ENCODE measurements around the gene MAP2K4. TPM values are rescaled to one million over a fixed set of nuclear protein-coding genes. Genes with fewer than 3 reads are reported as not detected.

The MAP2K4 gene
- total and polyA plus RNA-seq, 2 of the 4 experiments (the other 2 are of a cell fraction), result 14.5 to 32.6 TPM

- Histone ChIP-seq H3K14ac (replicated peaks; ENCODE audit: low read depth, low read length) (no peak overlapping the region), H3K36me3 (ENCODE audit: control insufficient read depth, insufficient read depth, low read length) (peaks cover 24% of the 10 kb centered on the region), H3K4me3 (ENCODE audit: insufficient read depth, low read depth, low read length) (no peak overlapping the region), H2BK20ac (ENCODE audit: low read depth, low read length) (no peak overlapping the region), H4K5ac (ENCODE audit: low read depth, low read length) (no peak overlapping the region), H3K9me1 (ENCODE audit: insufficient read depth, low read length) (peaks cover 5% of the 10 kb centered on the region; the same call in 1 of the 2 replicates), H3K27me3 (ENCODE audit: control insufficient read depth, insufficient read depth, low read length) (no peaks in the 10 kb centered on the region), H3K4me2 (ENCODE audit: low read depth, low read length) (no peak overlapping the region), H2BK120ac (ENCODE audit: low read depth, low read length) (no peak overlapping the region), H4K8ac (ENCODE audit: low read depth in 2 of 2, low read length in 2 of 2) (peak overlapping the region; percentile 11 to 34; a peak in 1 of 4 replicates), H3K18ac (ENCODE audit: low read depth, low read length) (no peak overlapping the region; the same call in 1 of the 2 replicates), H3K56ac (ENCODE audit: extremely low read depth, insufficient read depth, low read length) (no peak overlapping the region), H3K9ac (ENCODE audit: low read depth, low read length) (no peak overlapping the region), H2BK15ac (ENCODE audit: low read depth, low read length) (peak overlapping the region; percentile 11; the same call in 1 of the 3 replicates), H4K91ac (ENCODE audit: insufficient read depth, low read depth, low read length) (no peak overlapping the region), H3K4me1 (ENCODE audit: control insufficient read depth, insufficient read depth, low read length) (peaks cover 3% of the 10 kb centered on the region; the same call in 1 of the 2 replicates), H3K27ac (ENCODE audit: insufficient read depth, low read length) (no peak overlapping the region), H2AK9ac (replicated peaks; ENCODE audit: low read depth, low read length, poor library complexity) (no peak overlapping the region), H3K9me3 (ENCODE audit: control insufficient read depth, insufficient read depth, low read length) (no peaks in the 10 kb centered on the region), H3K79me1 (ENCODE audit: low read depth in 1 of 2, low read length in 2 of 2) (peaks cover 18 to 26% of the 10 kb centered on the region in 2 experiments; a peak in 3 of 4 replicates), H2BK5ac (ENCODE audit: low read depth, low read length, poor library complexity, severe bottlenecking) (peak overlapping the region; percentile 12), H2AFZ (replicated peaks; ENCODE audit: low read length, poor library complexity) (no peak overlapping the region), H3K23ac (ENCODE audit: low read depth, low read length) (no peak overlapping the region), H3K4ac (ENCODE audit: low read depth, low read length) (no peak overlapping the region), H4K20me1 (ENCODE audit: insufficient read depth, low read length) (no peaks in the 10 kb centered on the region), H2AK5ac (ENCODE audit: low read depth, low read length) (no peak overlapping the region)
- no peak for ATAC-seq (ENCODE audit: low read depth)
- no CpG with 5 or more reads among the region's 2 CpGs for WGBS, 2 experiments (ENCODE audit: extremely low coverage in 2 of 2, insufficient read length in 1 of 2)
- dilution Hi-C loops (cut with HindIII; ENCODE audit: low sequenced_read_pairs, unreplicated experiment) (no loop called here), in situ Hi-C loops (cut with MboI; ENCODE audit: low sequenced_read_pairs) (no loop called here), intact Hi-C loops (cut with micrococcal nuclease) (no loop called here)
- no peak for DNase-seq
- BruUV-seq (replicated peaks), result no TSS peak
- ChIA-PET CTCF (interaction anchor here (0.9 to 1.1 kb wide), 2 partner anchors 9 to 65 kb away, joined by 3 read pairs; no protein-coding TSS in a partner anchor), POLR2A (ENCODE audit: unreplicated experiment) (no interaction called here)
- no peak for TF ChIP-seq ELK1 (IDR thresholded peaks at IDR 0.05; ENCODE audit: borderline replicate concordance, low read depth, low read length)
- TF ChIP-seq NFE2L2 (IDR thresholded peaks at IDR 0.05; ENCODE audit: low read depth, low read length), result no peak
- no peak for TF ChIP-seq SMC3 (IDR thresholded peaks at IDR 0.05; ENCODE audit: low read depth, low read length)
- no peak for TF ChIP-seq CHD1 (IDR thresholded peaks at IDR 0.05; ENCODE audit: low read depth, low read length)
- no peak for TF ChIP-seq RFX5 (IDR thresholded peaks at IDR 0.05; ENCODE audit: low read depth, low read length)
- no peak for TF ChIP-seq USF2 (IDR thresholded peaks at IDR 0.05; ENCODE audit: low read depth, low read length)
- TF ChIP-seq POLR2A (IDR thresholded peaks at IDR 0.05; ENCODE audit: low read depth, low read length), result no peak
- TF ChIP-seq FOS (IDR thresholded peaks at IDR 0.05; ENCODE audit: low read depth, low read length), result no peak
- no peak for TF ChIP-seq MXI1 (IDR thresholded peaks at IDR 0.05; ENCODE audit: borderline replicate concordance, low read depth, low read length)
- no peak for TF ChIP-seq CEBPB (IDR thresholded peaks at IDR 0.05; ENCODE audit: low read depth, low read length)
- TF ChIP-seq RAD21 (IDR thresholded peaks at IDR 0.05; ENCODE audit: low read length), result no peak
Measured at GRCh38 chr17:12127667-12128066, 107.0 kb downstream of the MAP2K4 start.

Data from IMR-90 (cell line).